Measurements from ENCODE around the gene PLA2G4C. TPM values are rescaled to one million over a fixed set of nuclear protein-coding genes. Genes with fewer than 3 reads are reported as not detected.
A peak's percentile ranks its signal among the peaks of the same experiment; 100 is the strongest.

PLA2G4C gene
- total RNA-seq (ENCODE audit: unreplicated experiment) = 2.5 TPM
- long read RNA-seq = 0 reads

- Mint-ChIP-seq H3K27ac (ENCODE audit: unreplicated experiment) (peak within 1 kb of the TSS; percentile 48), H3K4me1 (ENCODE audit: low read depth, unreplicated experiment) (no peaks in the 10 kb centered on the region), H3K27me3 (ENCODE audit: unreplicated experiment) (peaks cover 3% of the 10 kb centered on the region), H3K9me3 (ENCODE audit: unreplicated experiment) (no peaks in the 10 kb centered on the region), H3K4me3 (ENCODE audit: unreplicated experiment) (peak within 1 kb of the TSS; percentile 54), H3K36me3 (ENCODE audit: unreplicated experiment) (no peaks in the 10 kb centered on the region)
- DNase-seq = peak; percentile 78
- no peak for TF ChIP-seq CTCF (IDR thresholded peaks at IDR 0.05; ENCODE audit: partially characterized antibody, unreplicated experiment)
Observed at GRCh38 chr19:48110350-48110966, at the start of gene PLA2G4C. Gene PLA2G4C (minus strand): TSS chr19:48110817. CDS start chr19:48106529, 4,288 bp downstream.

GRCh38 chr19:48158210-48158790 is 47.7 kb upstream of the PLA2G4C start:
- H3K27ac Mint-ChIP-seq (ENCODE audit: unreplicated experiment) = no peak overlapping the region
- H3K4me1 Mint-ChIP-seq (ENCODE audit: low read depth, unreplicated experiment) = no peaks in the 10 kb centered on the region
- TF ChIP-seq CTCF (IDR thresholded peaks at IDR 0.05; ENCODE audit: partially characterized antibody, unreplicated experiment) = no peak
- no peaks in the 10 kb centered on the region for H3K36me3 Mint-ChIP-seq (ENCODE audit: unreplicated experiment)
- DNase-seq = no peak
- H3K9me3 Mint-ChIP-seq (ENCODE audit: unreplicated experiment) = peaks cover 9% of the 10 kb centered on the region
- H3K4me3 Mint-ChIP-seq (ENCODE audit: unreplicated experiment) = no peak overlapping the region
- H3K27me3 Mint-ChIP-seq (ENCODE audit: unreplicated experiment) = peaks cover 2% of the 10 kb centered on the region

- DNase-seq = no peak
- peaks cover 8% of the 10 kb centered on the region for H3K9me3 Mint-ChIP-seq (ENCODE audit: unreplicated experiment)
- no peaks in the 10 kb centered on the region for H3K36me3 Mint-ChIP-seq (ENCODE audit: unreplicated experiment)
- no peak for TF ChIP-seq CTCF (IDR thresholded peaks at IDR 0.05; ENCODE audit: partially characterized antibody, unreplicated experiment)
- no peaks in the 10 kb centered on the region for H3K27me3 Mint-ChIP-seq (ENCODE audit: unreplicated experiment)
- H3K27ac Mint-ChIP-seq (ENCODE audit: unreplicated experiment) = no peak overlapping the region
- no peaks in the 10 kb centered on the region for H3K4me1 Mint-ChIP-seq (ENCODE audit: low read depth, unreplicated experiment)
- H3K4me3 Mint-ChIP-seq (ENCODE audit: unreplicated experiment) = no peak overlapping the region
Observed at GRCh38 chr19:48154003-48154402, 43.4 kb upstream of the PLA2G4C start.

- Mint-ChIP-seq H3K36me3 (ENCODE audit: unreplicated experiment) (no peaks in the 10 kb centered on the region), H3K27ac (ENCODE audit: unreplicated experiment) (no peak overlapping the region), H3K9me3 (ENCODE audit: unreplicated experiment) (peaks cover 8% of the 10 kb centered on the region), H3K27me3 (ENCODE audit: unreplicated experiment) (no peaks in the 10 kb centered on the region), H3K4me1 (ENCODE audit: low read depth, unreplicated experiment) (no peaks in the 10 kb centered on the region), H3K4me3 (ENCODE audit: unreplicated experiment) (no peak overlapping the region)
- peak; percentile 74 for DNase-seq
- TF ChIP-seq CTCF (IDR thresholded peaks at IDR 0.05; ENCODE audit: partially characterized antibody, unreplicated experiment) = peak; percentile 96
Observed at GRCh38 chr19:48152551-48152950, 41.9 kb upstream of the PLA2G4C start.

DNA sequence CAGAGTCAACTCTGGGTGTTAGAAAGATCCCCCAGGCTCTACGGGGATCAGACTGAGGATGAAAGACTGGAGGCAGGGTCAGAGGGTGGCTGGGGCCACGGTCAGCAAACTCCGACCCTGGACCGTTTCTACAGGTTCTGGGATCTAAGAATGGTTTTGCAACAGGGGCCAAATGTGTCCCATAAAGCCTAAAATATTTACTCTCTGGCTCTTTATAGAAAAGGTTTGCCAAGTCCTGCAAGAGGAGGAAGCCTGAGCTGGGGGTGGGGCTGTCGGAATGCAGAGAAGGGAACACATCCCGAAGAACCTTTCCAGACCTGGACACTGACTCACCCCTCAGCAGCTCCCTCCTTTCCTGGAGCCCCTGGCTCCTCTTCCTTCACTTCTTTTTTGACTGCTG is 38.8 kb upstream of the PLA2G4C start:
- no peak for DNase-seq
- Mint-ChIP-seq H3K27me3 (ENCODE audit: unreplicated experiment) (peaks cover 1% of the 10 kb centered on the region), H3K36me3 (ENCODE audit: unreplicated experiment) (no peaks in the 10 kb centered on the region), H3K9me3 (ENCODE audit: unreplicated experiment) (peaks cover 1% of the 10 kb centered on the region), H3K4me1 (ENCODE audit: low read depth, unreplicated experiment) (no peaks in the 10 kb centered on the region), H3K27ac (ENCODE audit: unreplicated experiment) (no peak overlapping the region), H3K4me3 (ENCODE audit: unreplicated experiment) (no peak overlapping the region)
- TF ChIP-seq CTCF (IDR thresholded peaks at IDR 0.05; ENCODE audit: partially characterized antibody, unreplicated experiment) = no peak

All from glutamatergic neuron (in vitro differentiated cells).